Keratinocyte (primary cell): Measurements from ENCODE around the gene PMEPA1. TPM values are rescaled to one million over a fixed set of nuclear protein-coding genes. Genes with fewer than 3 reads are reported as not detected.

Experiments used
- DNase-seq: peaks from one replicate; pipeline ENCODE4 v3.0.0-alpha.2; 2011; ENCODE audit warnings: low read depth, missing footprints, low spot score
- FAIRE-seq: peaks from 2 replicates; lab custom pipeline; 2011; peaks lifted over from hg19 to GRCh38; lab: Jason Lieb, UNC
- H2AFZ ChIP-seq: 2 replicates; pipeline ENCODE4 v1.6.0; 2012; ENCODE audit warnings: low read length, control low read depth, inconsistent platforms; ENCODE audit not compliant: control insufficient read depth
- H3K27ac ChIP-seq: 2 replicates; pipeline ENCODE4 v1.5.1; 2011; ENCODE audit warnings: low read length; ENCODE audit not compliant: control insufficient read depth, insufficient read depth
- H3K27me3 ChIP-seq: 3 replicates; pipeline ENCODE4 v1.6.0; 2011; ENCODE audit warnings: low read length; ENCODE audit not compliant: control insufficient read depth, insufficient read depth; ENCODE audit errors: extremely low read depth
- H3K36me3 ChIP-seq, 2 experiments: 2 replicates in 1 of 2; 3 replicates in 1 of 2; pipeline ENCODE4 v1.5.1; 2011; ENCODE audit warnings: low read length in 2 of 2, mild to moderate bottlenecking in 1 of 2; ENCODE audit not compliant: control insufficient read depth in 2 of 2, insufficient read depth in 2 of 2; ENCODE audit errors: extremely low read depth in 1 of 2
- H3K4me1 ChIP-seq: 3 replicates; pipeline ENCODE4 v1.5.1; 2011; ENCODE audit warnings: low read length; ENCODE audit not compliant: control insufficient read depth, insufficient read depth; ENCODE audit errors: extremely low read depth
- H3K4me2 ChIP-seq: 3 replicates; pipeline ENCODE4 v1.6.0; 2011; ENCODE audit warnings: low read depth, low read length; ENCODE audit not compliant: control insufficient read depth, insufficient read depth; ENCODE audit errors: extremely low read depth
- H3K4me3 ChIP-seq, 3 experiments: fragments of 200-600 bp in 1 of 3; sonication (generic) in 1 of 3; 2 replicates in 2 of 3; 3 replicates in 1 of 3; pipeline ENCODE4 v1.5.1; 2011 to 2016; ENCODE audit warnings: low read length in 3 of 3, mild to moderate bottlenecking in 3 of 3, control low read depth in 2 of 3, inconsistent platforms in 1 of 3, low read depth in 1 of 3, mixed read lengths in 1 of 3, mixed run types in 1 of 3, moderate library complexity in 1 of 3; ENCODE audit not compliant: control insufficient read depth in 2 of 3, insufficient read depth in 2 of 3; ENCODE audit errors: extremely low read depth in 1 of 3
- H3K79me2 ChIP-seq: 2 replicates; pipeline ENCODE4 v1.6.0; 2012; ENCODE audit warnings: low read length; ENCODE audit not compliant: control insufficient read depth, insufficient read depth
- H3K9ac ChIP-seq: 3 replicates; pipeline ENCODE4 v1.6.0; 2011; ENCODE audit warnings: low read length; ENCODE audit not compliant: control insufficient read depth, insufficient read depth; ENCODE audit errors: extremely low read depth
- H3K9me1 ChIP-seq: 3 replicates; pipeline ENCODE4 v1.6.0; 2011; ENCODE audit warnings: low read length; ENCODE audit not compliant: control insufficient read depth, insufficient read depth; ENCODE audit errors: extremely low read depth
- H3K9me3 ChIP-seq: 2 replicates; pipeline ENCODE4 v1.5.1; 2012; ENCODE audit warnings: low read depth, low read length; ENCODE audit not compliant: control insufficient read depth
- H4K20me1 ChIP-seq: 3 replicates; pipeline ENCODE4 v1.6.0; 2011; ENCODE audit warnings: low read length; ENCODE audit not compliant: control insufficient read depth, insufficient read depth; ENCODE audit errors: extremely low read depth
- CTCF ChIP-seq, 3 experiments: IDR thresholded peaks in 1 of 3; conservative IDR thresholded peaks in 1 of 3; optimal IDR thresholded peaks in 1 of 3; 2 replicates in 2 of 3; 3 replicates in 1 of 3; pipeline versions ENCODE3 to v1.5.1; 2011; ENCODE audit warnings: low read length in 3 of 3, mild to moderate bottlenecking in 3 of 3, moderate library complexity in 2 of 3, control low read depth in 1 of 3, inconsistent platforms in 1 of 3; ENCODE audit not compliant: insufficient read depth in 2 of 3; ENCODE audit errors: extremely low read depth in 1 of 3
- EZH2 ChIP-seq: IDR thresholded peaks from one replicate; pipeline ENCODE4 v1.6.1; 2012; ENCODE audit warnings: inconsistent platforms, mild to moderate bottlenecking, low read length, moderate library complexity
- dilution Hi-C: fragments of 300-500 bp; cut with MboI; formaldehyde crosslinking; loops from one replicate; pipeline ENCODE4 v1.7.0; 2020; ENCODE audit warnings: low sequenced_read_pairs; ENCODE audit not compliant: extremely low pct_ligation_motif_present
- polyA plus RNA-seq, 5 experiments: library from polyadenylated mRNA; depleted of rRNA in 3 of 5; stranded (reverse) in 3 of 5; stranded (forward) in 1 of 5; unstranded in 1 of 5; fragments of >200 nt; gene quantifications; 1 replicate in 1 of 5; 2 replicates in 3 of 5; 3 replicates in 1 of 5; pipeline versions ENCODE4 v1.2.1 to v1.2.3, GENCODE V29; 2011 to 2012; ENCODE audit warnings: missing spikeins in 2 of 5, low read depth in 1 of 5, low replicate concordance in 1 of 5

PMEPA1 gene
- polyA plus RNA-seq, 1 donor (not counting 4 experiments of a cell fraction or from before 2014, with no cell fraction given): 29.0 TPM

- no peak overlapping the region for H3K4me3 ChIP-seq
- dilution Hi-C loops: no loop called here
- H3K9me1 ChIP-seq: peaks cover 9% of the 10 kb centered on the region
- peaks cover 28 to 37% of the 10 kb centered on the region in 2 experiments for H3K36me3 ChIP-seq
- H3K9ac ChIP-seq: no peak overlapping the region
- peaks cover 3% of the 10 kb centered on the region for H3K4me1 ChIP-seq
- H3K27me3 ChIP-seq: no peaks in the 10 kb centered on the region
- peaks cover 98% of the 10 kb centered on the region for H3K79me2 ChIP-seq
- no peak for DNase-seq
- no peaks in the 10 kb centered on the region for H3K9me3 ChIP-seq
- no peak overlapping the region for H3K27ac ChIP-seq
- no peak overlapping the region for H2AFZ ChIP-seq
- no peak overlapping the region for H3K4me2 ChIP-seq
- H4K20me1 ChIP-seq: peaks cover 75% of the 10 kb centered on the region
- no peak for FAIRE-seq
- TF ChIP-seq EZH2: no peak
- no peak for TF ChIP-seq CTCF (optimal IDR thresholded peaks at IDR 0.05 in 1 of 3, IDR thresholded peaks at IDR 0.05 in 1 of 3, conservative IDR thresholded peaks at IDR 0.05 in 1 of 3; ENCODE audit: extremely low read depth in 1 of 3, insufficient read depth in 2 of 3, low read length in 3 of 3)
Observed at GRCh38 chr20:57664924-57665588, 44.8 kb downstream of the PMEPA1 start.

- dilution Hi-C loops: no loop called here
- no peak overlapping the region for H3K4me3 ChIP-seq
- peaks cover 77% of the 10 kb centered on the region for H4K20me1 ChIP-seq
- no peak for TF ChIP-seq CTCF (optimal IDR thresholded peaks at IDR 0.05 in 1 of 3, IDR thresholded peaks at IDR 0.05 in 1 of 3, conservative IDR thresholded peaks at IDR 0.05 in 1 of 3; ENCODE audit: extremely low read depth in 1 of 3, insufficient read depth in 2 of 3, low read length in 3 of 3)
- TF ChIP-seq EZH2: no peak
- peaks cover 7% of the 10 kb centered on the region for H3K4me1 ChIP-seq
- no peaks in the 10 kb centered on the region for H3K27me3 ChIP-seq
- H3K27ac ChIP-seq: no peak overlapping the region
- peaks cover 34 to 40% of the 10 kb centered on the region in 2 experiments for H3K36me3 ChIP-seq
- no peak overlapping the region for H2AFZ ChIP-seq
- H3K9ac ChIP-seq: no peak overlapping the region
- no peak for DNase-seq
- H3K9me1 ChIP-seq: peaks cover 9% of the 10 kb centered on the region
- peaks cover 98% of the 10 kb centered on the region for H3K79me2 ChIP-seq
- no peaks in the 10 kb centered on the region for H3K9me3 ChIP-seq
- H3K4me2 ChIP-seq: no peak overlapping the region
- no peak for FAIRE-seq
Observed at GRCh38 chr20:57664476-57664875, 45.3 kb downstream of the PMEPA1 start.
